ENCODE results near the gene DAD1.

Gene DAD1

GRCh38 chr14:22535916-22536315 lies 53.1 kb downstream of the DAD1 start:
- TF ChIP-seq CTCF (IDR thresholded peaks at IDR 0.05; ENCODE audit: borderline replicate concordance, control extremely low read depth, extremely low read depth, insufficient read depth, missing control alignments): no peak
- no peak for DNase-seq (ENCODE audit: low spot score)
- in situ Hi-C loops (cut with MboI; ENCODE audit: low sequenced_read_pairs, unreplicated experiment): no loop called here

- no peak for TF ChIP-seq CTCF (IDR thresholded peaks at IDR 0.05; ENCODE audit: borderline replicate concordance, control extremely low read depth, extremely low read depth, insufficient read depth, missing control alignments)
- no peak for DNase-seq (ENCODE audit: low spot score)
- in situ Hi-C loops (cut with MboI; ENCODE audit: low sequenced_read_pairs, unreplicated experiment): no loop called here
Measured at GRCh38 chr14:22535126-22535525, 53.9 kb downstream of the DAD1 start.

- no peak for DNase-seq (ENCODE audit: low spot score)
- in situ Hi-C loops (cut with MboI; ENCODE audit: low sequenced_read_pairs, unreplicated experiment): no loop called here
- no peak for TF ChIP-seq CTCF (IDR thresholded peaks at IDR 0.05; ENCODE audit: borderline replicate concordance, control extremely low read depth, extremely low read depth, insufficient read depth, missing control alignments)
Measured at GRCh38 chr14:22534547-22534946, 54.5 kb downstream of the DAD1 start.

GRCh38 chr14:22533739-22534359 lies 55.2 kb downstream of the DAD1 start:
- no peak for DNase-seq (ENCODE audit: low spot score)
- in situ Hi-C loops (cut with MboI; ENCODE audit: low sequenced_read_pairs, unreplicated experiment): no loop called here
- no peak for TF ChIP-seq CTCF (IDR thresholded peaks at IDR 0.05; ENCODE audit: borderline replicate concordance, control extremely low read depth, extremely low read depth, insufficient read depth, missing control alignments)

- no peak for DNase-seq (ENCODE audit: low spot score)
- TF ChIP-seq CTCF (IDR thresholded peaks at IDR 0.05; ENCODE audit: borderline replicate concordance, control extremely low read depth, extremely low read depth, insufficient read depth, missing control alignments): no peak
- in situ Hi-C loops (cut with MboI; ENCODE audit: low sequenced_read_pairs, unreplicated experiment): no loop called here
Measured at GRCh38 chr14:22533057-22533704, 55.8 kb downstream of the DAD1 start.

GRCh38 chr14:22532345-22533056 lies 56.5 kb downstream of the DAD1 start:
- in situ Hi-C loops (cut with MboI; ENCODE audit: low sequenced_read_pairs, unreplicated experiment): no loop called here
- DNase-seq (ENCODE audit: low spot score): no peak
- TF ChIP-seq CTCF (IDR thresholded peaks at IDR 0.05; ENCODE audit: borderline replicate concordance, control extremely low read depth, extremely low read depth, insufficient read depth, missing control alignments): no peak

Measured in GM13976 (cell line).